Spleen (tissue), 11 donors: Measurements from ENCODE around the gene LCP1. TPM values are rescaled to one million over a fixed set of nuclear protein-coding genes. Genes with fewer than 3 reads are reported as not detected.

Experiments used
- DNase-seq: peaks from one replicate; pipeline ENCODE4 v3.0.0-alpha.2; 2020
- H3K27ac ChIP-seq, 8 donors: fragments of 200-600 bp; sonication (generic) in 7 of 8; 1 replicate in 4 of 8; 2 replicates in 4 of 8; pipeline versions ENCODE4 v1.5.0 to v1.8.0; 2016 to 2021; ENCODE audit warnings: inconsistent platforms in 4 of 8, mild to moderate bottlenecking in 4 of 8, moderate library complexity in 1 of 8
- H3K27me3 ChIP-seq, 7 donors: fragments of 200-600 bp; sonication (generic) in 6 of 7; replicated peaks in 1 of 7; 1 replicate in 4 of 7; 2 replicates in 3 of 7; pipeline versions ENCODE4 v1.5.0 to v1.8.0; 2016 to 2021; ENCODE audit warnings: inconsistent platforms in 3 of 7, mild to moderate bottlenecking in 1 of 7
- H3K36me3 ChIP-seq, 6 donors: fragments of 200-600 bp; sonication (generic) in 5 of 6; 1 replicate in 4 of 6; 2 replicates in 2 of 6; pipeline versions ENCODE4 v1.5.0 to v1.8.0; 2016 to 2021; ENCODE audit warnings: inconsistent platforms in 2 of 6
- H3K4me1 ChIP-seq, 6 donors: fragments of 200-600 bp; sonication (generic) in 5 of 6; 1 replicate in 3 of 6; 2 replicates in 3 of 6; pipeline versions ENCODE4 v1.5.0 to v1.8.0; 2016 to 2021; ENCODE audit warnings: inconsistent platforms in 3 of 6
- H3K4me3 ChIP-seq, 8 donors: fragments of 200-600 bp; sonication (generic) in 7 of 8; 1 replicate in 4 of 8; 2 replicates in 4 of 8; pipeline versions ENCODE4 v1.5.0 to v1.8.0; 2016 to 2021; ENCODE audit warnings: inconsistent platforms in 4 of 8, mild to moderate bottlenecking in 4 of 8, moderate library complexity in 2 of 8
- H3K9me3 ChIP-seq, 8 donors: fragments of 200-600 bp; sonication (generic) in 7 of 8; 1 replicate in 4 of 8; 2 replicates in 4 of 8; pipeline versions ENCODE4 v1.5.0 to v1.8.0; 2016 to 2021; ENCODE audit warnings: inconsistent platforms in 4 of 8
- CTCF ChIP-seq, 11 experiments: fragments of 200-600 bp in 7 of 11; fragments of 450-650 bp in 4 of 11; sonication (generic) in 4 of 11; IDR thresholded peaks in 8 of 11; conservative IDR thresholded peaks in 3 of 11; 1 replicate in 7 of 11; 2 replicates in 4 of 11; pipeline versions ENCODE4 v1.4.0 to v1.8.0; 2016 to 2021; ENCODE audit warnings: antibody characterized with exemption in 11 of 11, inconsistent platforms in 4 of 11, mild to moderate bottlenecking in 1 of 11
- POLR2A ChIP-seq, 3 donors: fragments of 450-650 bp; IDR thresholded peaks; one replicate each; pipeline ENCODE4 v1.5.1; 2017; ENCODE audit warnings: antibody characterized with exemption in 3 of 3, mild to moderate bottlenecking in 1 of 3
- POLR2AphosphoS5 ChIP-seq, 3 donors: sonication (generic); formaldehyde crosslinking; IDR thresholded peaks; one replicate each; pipeline ENCODE4 v1.5.1; 2017; ENCODE audit warnings: antibody characterized with exemption in 3 of 3
- WGBS, 5 donors: extraction: QIAGEN DNeasy Blood & Tissue Kit in 3 of 5; methylation state at CpG; one replicate each; pipeline versions ENCODE4 v1.1.5 to v1.1.7; 2013 to 2018; 5-methylcytosine and 5-hydroxymethylcytosine counted together
- intact Hi-C: fragments of 100-400 bp; cut with DNase I; formaldehyde crosslinking; loops from one replicate; pipeline ENCODE4 v1.15.0; 2023; ENCODE audit warnings: low total_unique reads
- polyA plus RNA-seq, 3 donors: library from polyadenylated mRNA; stranded (reverse); fragments of 200-250 nt; gene quantifications; one replicate each; pipeline ENCODE4 v1.2.1, GENCODE V29; 2013
- total RNA-seq, 7 donors: library from RNA; depleted of rRNA in 3 of 7; stranded (reverse); fragments of >200 nt in 3 of 7; fragmentation: NEBNext Ultra II Directional in 4 of 7; extraction: Animal tissue kit (Norgen Biotek cat#: 25700) in 4 of 7; gene quantifications; one replicate each; pipeline versions ENCODE4 v1.1.0 to v1.2.1, GENCODE V29; 2016 to 2021
- donor health status: healthy with polysubstance abuse.
- donor health status: DM: no; HTN: no; CAD: no; lungs with moderate emphysema.
- donor health status: DM: no; HTN: no; CAD: no.
- donor health status: Bipolar disorder and iron deficiency.
- donor health status: healthy.
- donor health status: DM: no; HTN: no; CAD: no.
- donor health status: DM: yes; HTN: yes; CAD: no.

LCP1 gene
- total and polyA plus RNA-seq, 10 donors: 155 to 968 (median 572) TPM

GRCh38 chr13:46132109-46132508 is 49.9 kb downstream of the LCP1 start:
- 89 to 96% (median 94%) methylated on average over 3 of the region's 3 CpGs for WGBS, 5 donors
- Histone ChIP-seq H3K27ac (peak overlapping the region in 1 of 8 donors; percentile 48), H3K36me3 (peaks cover 8 to 100% (median 94%) of the 10 kb centered on the region in 6 donors), H3K27me3 (no peaks in the 10 kb centered on the region), H3K4me3 (no peak overlapping the region), H3K9me3 (no peaks in the 10 kb centered on the region), H3K4me1 (peaks cover 0 to 20% (median 0%) of the 10 kb centered on the region in 6 donors)
- TF ChIP-seq POLR2A (IDR thresholded peaks at IDR 0.05) (no peak), CTCF (IDR thresholded peaks at IDR 0.05 in 8 of 11, conservative IDR thresholded peaks at IDR 0.05 in 3 of 11) (no peak), POLR2AphosphoS5 (IDR thresholded peaks at IDR 0.05) (no peak)
- DNase-seq: no peak
- intact Hi-C loops: no loop called here

GRCh38 chr13:46131705-46132104 is 50.3 kb downstream of the LCP1 start:
- intact Hi-C loops: no loop called here
- peaks cover 8 to 100% (median 94%) of the 10 kb centered on the region in 6 donors for H3K36me3 ChIP-seq

GRCh38 chr13:46129955-46130618 is 51.9 kb downstream of the LCP1 start:
- TF ChIP-seq CTCF (IDR thresholded peaks at IDR 0.05 in 8 of 11, conservative IDR thresholded peaks at IDR 0.05 in 3 of 11) (no peak), POLR2AphosphoS5 (IDR thresholded peaks at IDR 0.05) (no peak), POLR2A (IDR thresholded peaks at IDR 0.05) (no peak)
- no peak for DNase-seq
- intact Hi-C loops: no loop called here
- Histone ChIP-seq H3K4me3 (no peak overlapping the region), H3K4me1 (peaks cover 14 to 35% (median 16%) of the 10 kb centered on the region in 6 donors), H3K36me3 (peaks cover 8 to 97% (median 88%) of the 10 kb centered on the region in 6 donors), H3K27ac (no peak overlapping the region), H3K9me3 (no peaks in the 10 kb centered on the region), H3K27me3 (no peaks in the 10 kb centered on the region)
- 90 to 99% (median 96%) methylated on average over 3 of the region's 3 CpGs for WGBS, 5 donors

More at GRCh38 chr13:46131705-46132104, 50.3 kb downstream of the LCP1 start:
- peaks cover 0 to 20% (median 0%) of the 10 kb centered on the region in 6 donors for H3K4me1 ChIP-seq
- DNase-seq: no peak
- H3K9me3 ChIP-seq: no peaks in the 10 kb centered on the region
- H3K27me3 ChIP-seq: no peaks in the 10 kb centered on the region
- TF ChIP-seq POLR2AphosphoS5 (IDR thresholded peaks at IDR 0.05) (no peak), CTCF (IDR thresholded peaks at IDR 0.05 in 8 of 11, conservative IDR thresholded peaks at IDR 0.05 in 3 of 11) (no peak), POLR2A (IDR thresholded peaks at IDR 0.05) (no peak)
- H3K4me3 ChIP-seq: no peak overlapping the region
- H3K27ac ChIP-seq: no peak overlapping the region

GRCh38 chr13:46129124-46129523 is 52.9 kb downstream of the LCP1 start:
- no peak for DNase-seq
- no peaks in the 10 kb centered on the region for H3K27me3 ChIP-seq
- 93 to 99% (median 95%) methylated on average over 2 of the region's 2 CpGs for WGBS, 5 donors
- intact Hi-C loops: no loop called here
- H3K27ac ChIP-seq: no peak overlapping the region
- peaks cover 23 to 45% (median 25%) of the 10 kb centered on the region in 6 donors for H3K4me1 ChIP-seq
- H3K9me3 ChIP-seq: no peaks in the 10 kb centered on the region
- H3K36me3 ChIP-seq: peaks cover 8 to 87% (median 81%) of the 10 kb centered on the region in 6 donors
- TF ChIP-seq POLR2A (IDR thresholded peaks at IDR 0.05) (no peak), POLR2AphosphoS5 (IDR thresholded peaks at IDR 0.05) (no peak), CTCF (IDR thresholded peaks at IDR 0.05 in 8 of 11, conservative IDR thresholded peaks at IDR 0.05 in 3 of 11) (no peak)
- no peak overlapping the region for H3K4me3 ChIP-seq
